ENCODE results near the gene C13orf46. TPM values are rescaled to one million over a fixed set of nuclear protein-coding genes. Genes with fewer than 3 reads are reported as not detected.

Gene C13orf46
- total and polyA plus RNA-seq, 2 experiments from 2014 or later, result 1.7 TPM; not detected in 1

DNA sequence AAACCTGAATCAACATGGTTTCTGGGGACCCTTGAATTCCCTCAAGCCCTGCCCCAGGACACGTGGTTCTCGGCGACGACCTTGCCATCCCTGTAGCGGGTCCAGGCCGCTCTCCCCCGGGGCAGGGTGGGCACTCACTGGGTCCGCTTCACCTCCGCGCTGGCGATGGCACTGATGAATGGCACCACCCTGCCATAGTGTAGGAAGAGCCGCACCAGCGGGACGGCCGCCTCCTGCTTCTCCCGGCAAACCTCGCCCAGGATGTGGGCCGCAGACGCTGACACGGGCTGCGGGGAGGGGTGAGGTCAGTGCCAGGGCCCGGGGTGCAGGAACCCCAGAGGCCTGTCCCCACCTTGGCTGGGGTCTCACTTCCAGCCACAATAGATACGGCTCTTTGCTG lies 44.1 kb upstream of the C13orf46 start:
- Histone ChIP-seq H3K9me3 (ENCODE audit: low read depth) (no peaks in the 10 kb centered on the region), H3F3A (ENCODE audit: insufficient read depth) (no peaks in the 10 kb centered on the region), H3K27ac (no peak overlapping the region), H3K4me1 (ENCODE audit: insufficient read depth) (0 out of 2 replicates have a peak, but pooled peaks cover 3% of the 10 kb centered on the region), H2AFZ (no peak overlapping the region), H3K27me3 (replicated peaks; ENCODE audit: insufficient read depth) (no peaks in the 10 kb centered on the region), H3K9me2 (ENCODE audit: insufficient read depth) (no peaks in the 10 kb centered on the region), H3K4me3 (no peak overlapping the region), H3K9ac (no peak overlapping the region), H3K36me3 (ENCODE audit: low read depth) (peaks cover 17% of the 10 kb centered on the region; the same call in 1 of the 2 replicates), H4K20me1 (ENCODE audit: insufficient read depth) (no peaks in the 10 kb centered on the region), H3K4me2 (ENCODE audit: unreplicated experiment) (no peak overlapping the region), H3K79me2 (ENCODE audit: insufficient read depth) (no peaks in the 10 kb centered on the region)
- WGBS, 2 experiments (ENCODE audit: low coverage in 1 of 2, low lambda C conversion rate in 2 of 2, missing lambda C conversion rate in 2 of 2), result 96 to 97% methylated on average over 20 to 23 of the region's 23 CpGs
- TF ChIP-seq EZH2 (IDR thresholded peaks at IDR 0.05; ENCODE audit: insufficient read depth, poor library complexity, severe bottlenecking), result no peak
- DNase-seq, result no peak
- in situ Hi-C loops (cut with MboI), result no loop called here

DNA sequence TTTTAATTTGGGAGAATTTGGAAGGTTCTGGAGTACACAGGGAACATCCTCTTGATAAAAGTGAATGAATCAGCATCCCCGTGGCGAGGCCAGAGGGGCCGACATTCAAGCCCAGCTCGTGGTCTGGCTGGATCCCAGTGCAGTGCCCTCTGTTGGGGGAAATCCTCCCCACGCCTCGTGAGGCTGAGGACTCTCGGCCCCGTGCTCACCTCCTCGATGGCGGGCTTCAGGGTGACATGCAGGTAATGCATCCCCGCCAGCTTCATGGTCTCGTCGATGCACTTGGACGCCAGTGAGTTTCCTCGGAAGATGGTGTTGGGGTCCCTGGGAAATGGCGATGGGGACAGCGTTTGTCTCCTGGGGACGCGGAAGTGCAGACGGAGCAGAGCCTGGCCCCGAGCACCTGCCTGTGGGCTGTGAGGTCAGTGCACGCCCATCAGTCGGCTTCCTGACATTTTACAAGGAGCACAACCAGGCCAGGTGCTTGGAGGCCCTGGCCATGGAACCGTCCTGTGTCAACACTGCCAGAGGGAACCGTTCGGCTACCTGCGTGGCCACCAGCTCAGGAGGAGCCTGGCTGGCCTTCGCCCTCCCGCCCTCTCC lies 43.3 kb upstream of the C13orf46 start:
- Histone ChIP-seq H3K4me3 (no peak overlapping the region), H3K9me3 (ENCODE audit: low read depth) (no peaks in the 10 kb centered on the region), H3F3A (ENCODE audit: insufficient read depth) (no peaks in the 10 kb centered on the region), H2AFZ (no peak overlapping the region), H4K20me1 (ENCODE audit: insufficient read depth) (no peaks in the 10 kb centered on the region), H3K36me3 (ENCODE audit: low read depth) (peaks cover 17% of the 10 kb centered on the region; the same call in 1 of the 2 replicates), H3K27me3 (replicated peaks; ENCODE audit: insufficient read depth) (no peaks in the 10 kb centered on the region), H3K27ac (no peak overlapping the region), H3K9ac (no peak overlapping the region), H3K4me1 (ENCODE audit: insufficient read depth) (0 out of 2 replicates have a peak, but pooled peaks cover 3% of the 10 kb centered on the region), H3K4me2 (ENCODE audit: unreplicated experiment) (no peak overlapping the region), H3K79me2 (ENCODE audit: insufficient read depth) (no peaks in the 10 kb centered on the region), H3K9me2 (ENCODE audit: insufficient read depth) (no peaks in the 10 kb centered on the region)
- 88% methylated on average over 27 to 29 of the region's 29 CpGs for WGBS, 2 experiments (ENCODE audit: low coverage in 1 of 2, low lambda C conversion rate in 2 of 2, missing lambda C conversion rate in 2 of 2)
- peak; percentile 47 for DNase-seq
- in situ Hi-C loops (cut with MboI), result no loop called here
- TF ChIP-seq EZH2 (IDR thresholded peaks at IDR 0.05; ENCODE audit: insufficient read depth, poor library complexity, severe bottlenecking) (no peak), EZH2phosphoT487 (IDR thresholded peaks at IDR 0.05; ENCODE audit: insufficient read depth, low read depth) (no peak)

DNA sequence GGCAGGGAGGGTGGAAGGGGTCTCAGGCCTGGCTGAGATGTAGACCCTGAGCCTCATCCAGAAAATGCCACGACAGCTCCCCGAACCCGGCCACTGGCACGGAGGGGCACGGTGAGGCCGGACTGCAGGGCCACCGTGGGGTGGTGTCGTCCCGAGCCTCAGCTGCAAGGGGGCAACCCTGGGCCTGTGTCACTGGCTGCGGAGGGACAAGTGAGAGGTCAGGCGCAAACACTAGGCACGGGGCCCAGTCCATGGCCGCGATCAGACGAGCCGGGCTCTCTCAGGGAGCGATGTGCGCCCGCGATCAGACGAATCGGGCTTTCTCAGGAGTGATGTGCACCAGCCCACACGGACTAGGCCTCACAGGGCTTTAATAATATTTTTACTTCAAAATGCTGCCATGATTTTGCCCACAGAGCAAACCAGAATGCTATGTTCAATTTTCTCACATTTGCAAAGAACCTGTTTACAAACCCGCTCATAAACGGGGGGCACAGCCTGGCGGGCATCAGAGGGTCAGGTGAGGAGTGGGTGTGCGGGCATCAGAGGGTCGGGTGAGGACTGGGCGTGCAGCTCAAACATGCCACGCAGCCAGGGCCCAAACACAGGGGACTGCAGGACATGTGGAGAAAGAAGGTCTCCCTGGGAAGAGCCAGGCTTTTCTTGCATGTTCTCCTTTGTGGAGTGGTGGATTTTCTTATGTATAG lies 42.6 kb upstream of the C13orf46 start:
- H3K4me3 ChIP-seq, result no peak overlapping the region
- H3K4me1 ChIP-seq (ENCODE audit: insufficient read depth), result 0 out of 2 replicates have a peak, but pooled peaks cover 3% of the 10 kb centered on the region
- no peak overlapping the region for H3K27ac ChIP-seq
- H3K9ac ChIP-seq, result no peak overlapping the region
- no peaks in the 10 kb centered on the region for H3F3A ChIP-seq (ENCODE audit: insufficient read depth)
- H3K9me3 ChIP-seq (ENCODE audit: low read depth), result no peaks in the 10 kb centered on the region
- 96 to 97% methylated on average over 24 to 30 of the region's 30 CpGs for WGBS, 2 experiments (ENCODE audit: low coverage in 1 of 2, low lambda C conversion rate in 2 of 2, missing lambda C conversion rate in 2 of 2)
- in situ Hi-C loops (cut with MboI), result no loop called here
- no peaks in the 10 kb centered on the region for H3K9me2 ChIP-seq (ENCODE audit: insufficient read depth)
- no peaks in the 10 kb centered on the region for H3K27me3 ChIP-seq (replicated peaks; ENCODE audit: insufficient read depth)
- H3K4me2 ChIP-seq (ENCODE audit: unreplicated experiment), result no peak overlapping the region
- no peaks in the 10 kb centered on the region for H4K20me1 ChIP-seq (ENCODE audit: insufficient read depth)
- DNase-seq, result no peak
- H2AFZ ChIP-seq, result no peak overlapping the region
- no peak for TF ChIP-seq EZH2 (IDR thresholded peaks at IDR 0.05; ENCODE audit: insufficient read depth, poor library complexity, severe bottlenecking)
- TF ChIP-seq EZH2phosphoT487 (IDR thresholded peaks at IDR 0.05; ENCODE audit: insufficient read depth, low read depth), result no peak
- H3K36me3 ChIP-seq (ENCODE audit: low read depth), result peaks cover 17% of the 10 kb centered on the region; the same call in 1 of the 2 replicates
- H3K79me2 ChIP-seq (ENCODE audit: insufficient read depth), result no peaks in the 10 kb centered on the region

DNA sequence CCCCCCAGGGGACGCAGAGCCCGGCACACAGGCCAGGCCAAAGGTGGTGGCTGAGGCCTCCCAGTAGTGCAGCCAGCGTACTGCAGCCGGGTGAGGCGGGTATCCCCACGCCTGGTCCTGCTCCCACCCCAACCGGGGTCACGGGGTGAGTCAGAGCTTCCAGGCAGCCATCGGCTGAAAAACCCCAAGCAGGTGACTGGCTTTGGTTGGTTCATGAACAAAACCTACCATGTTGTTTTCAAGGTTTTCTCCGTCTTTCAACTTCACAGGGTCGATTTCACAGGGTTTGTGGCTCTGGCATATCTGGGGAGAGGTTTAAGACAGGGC lies 42.1 kb upstream of the C13orf46 start:
- Histone ChIP-seq H3K27me3 (replicated peaks; ENCODE audit: insufficient read depth) (no peaks in the 10 kb centered on the region), H3K36me3 (ENCODE audit: low read depth) (peaks cover 17% of the 10 kb centered on the region; the same call in 1 of the 2 replicates), H3K9me3 (ENCODE audit: low read depth) (no peaks in the 10 kb centered on the region), H3K79me2 (ENCODE audit: insufficient read depth) (no peaks in the 10 kb centered on the region), H3K4me2 (ENCODE audit: unreplicated experiment) (no peak overlapping the region), H3K9me2 (ENCODE audit: insufficient read depth) (no peaks in the 10 kb centered on the region), H3F3A (ENCODE audit: insufficient read depth) (peaks cover 3% of the 10 kb centered on the region; the same call in 1 of the 2 replicates), H3K27ac (0 out of 2 replicates have a peak overlapping the region, but pooled peaks have one; percentile 2), H2AFZ (no peak overlapping the region), H3K4me1 (ENCODE audit: insufficient read depth) (0 out of 2 replicates have a peak, but pooled peaks cover 3% of the 10 kb centered on the region), H3K4me3 (no peak overlapping the region), H3K9ac (no peak overlapping the region), H4K20me1 (ENCODE audit: insufficient read depth) (no peaks in the 10 kb centered on the region)
- TF ChIP-seq EZH2 (IDR thresholded peaks at IDR 0.05; ENCODE audit: insufficient read depth, poor library complexity, severe bottlenecking) (no peak), EZH2phosphoT487 (IDR thresholded peaks at IDR 0.05; ENCODE audit: insufficient read depth, low read depth) (no peak)
- no peak for DNase-seq
- in situ Hi-C loops (cut with MboI), result no loop called here
- 70 to 74% methylated on average over 9 to 11 of the region's 11 CpGs for WGBS, 2 experiments (ENCODE audit: low coverage in 1 of 2, low lambda C conversion rate in 2 of 2, missing lambda C conversion rate in 2 of 2)
